Nephron (organoid): ENCODE measurements around the gene ADGRG6.

Experiments used
- H3K27ac Mint-ChIP-seq, 3 experiments: 2 replicates each; pipeline ENCODE4 v1.8.0; 2020; ENCODE audit warnings: mixed read lengths in 3 of 3, mild to moderate bottlenecking in 2 of 3, moderate library complexity in 1 of 3
- H3K27me3 Mint-ChIP-seq: 2 replicates; pipeline ENCODE4 v1.8.0; 2021; ENCODE audit warnings: low read depth, mild to moderate bottlenecking, moderate library complexity, mixed read lengths
- H3K36me3 Mint-ChIP-seq: 2 replicates; pipeline ENCODE4 v1.8.0; 2020; ENCODE audit warnings: low read depth, mixed read lengths
- H3K4me1 Mint-ChIP-seq: 2 replicates; pipeline ENCODE4 v1.8.0; 2020; ENCODE audit warnings: mixed read lengths
- H3K4me3 Mint-ChIP-seq, 3 experiments: 2 replicates each; pipeline ENCODE4 v1.8.0; 2020; ENCODE audit warnings: mild to moderate bottlenecking in 3 of 3, mixed read lengths in 3 of 3, moderate library complexity in 2 of 3
- H3K9me3 Mint-ChIP-seq: 2 replicates; pipeline ENCODE4 v1.8.0; 2020; ENCODE audit warnings: mixed read lengths
- TF ChIP-seq, protein P1 (sequence below), 3 experiments: fragments of 200-600 bp; sonication (generic); IDR thresholded peaks; one replicate each; pipeline ENCODE4 v1.5.0; 2021; ENCODE audit warnings: antibody characterized with exemption in 3 of 3; ENCODE audit not compliant: unreplicated experiment in 3 of 3

Gene ADGRG6

DNA sequence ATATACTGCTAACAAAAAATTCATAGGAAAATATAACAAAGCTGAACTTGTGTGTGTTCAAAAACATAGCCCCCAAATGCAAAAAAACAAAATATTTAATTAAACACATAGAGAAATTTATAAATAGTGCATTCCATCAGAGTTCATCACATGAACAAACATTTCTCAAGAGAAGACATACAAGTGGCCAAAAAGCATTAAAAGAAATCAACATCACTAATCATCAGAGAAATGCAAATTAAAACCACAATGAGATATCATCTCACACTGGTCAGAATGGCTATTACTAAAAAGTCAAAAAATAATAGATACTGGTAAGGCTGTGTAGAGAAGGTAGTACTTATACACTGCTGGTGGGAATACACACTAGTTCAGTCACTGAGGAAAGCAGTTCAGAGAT is 39.6 kb upstream of the ADGRG6 start:
- no peaks in the 10 kb centered on the region for H3K36me3 Mint-ChIP-seq
- H3K9me3 Mint-ChIP-seq: no peaks in the 10 kb centered on the region

GRCh38 chr6:142265476-142265875 is 36.3 kb upstream of the ADGRG6 start:
- Mint-ChIP-seq H3K27ac (no peak overlapping the region), H3K4me1 (no peaks in the 10 kb centered on the region)

More for the DNA sequence above, 39.6 kb upstream of the ADGRG6 start:
- H3K4me1 Mint-ChIP-seq: no peaks in the 10 kb centered on the region
- H3K4me3 Mint-ChIP-seq: no peak overlapping the region
- H3K27ac Mint-ChIP-seq: no peak overlapping the region
- no peaks in the 10 kb centered on the region for H3K27me3 Mint-ChIP-seq
- TF ChIP-seq, protein P1, sequence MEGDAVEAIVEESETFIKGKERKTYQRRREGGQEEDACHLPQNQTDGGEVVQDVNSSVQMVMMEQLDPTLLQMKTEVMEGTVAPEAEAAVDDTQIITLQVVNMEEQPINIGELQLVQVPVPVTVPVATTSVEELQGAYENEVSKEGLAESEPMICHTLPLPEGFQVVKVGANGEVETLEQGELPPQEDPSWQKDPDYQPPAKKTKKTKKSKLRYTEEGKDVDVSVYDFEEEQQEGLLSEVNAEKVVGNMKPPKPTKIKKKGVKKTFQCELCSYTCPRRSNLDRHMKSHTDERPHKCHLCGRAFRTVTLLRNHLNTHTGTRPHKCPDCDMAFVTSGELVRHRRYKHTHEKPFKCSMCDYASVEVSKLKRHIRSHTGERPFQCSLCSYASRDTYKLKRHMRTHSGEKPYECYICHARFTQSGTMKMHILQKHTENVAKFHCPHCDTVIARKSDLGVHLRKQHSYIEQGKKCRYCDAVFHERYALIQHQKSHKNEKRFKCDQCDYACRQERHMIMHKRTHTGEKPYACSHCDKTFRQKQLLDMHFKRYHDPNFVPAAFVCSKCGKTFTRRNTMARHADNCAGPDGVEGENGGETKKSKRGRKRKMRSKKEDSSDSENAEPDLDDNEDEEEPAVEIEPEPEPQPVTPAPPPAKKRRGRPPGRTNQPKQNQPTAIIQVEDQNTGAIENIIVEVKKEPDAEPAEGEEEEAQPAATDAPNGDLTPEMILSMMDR (IDR thresholded peaks at IDR 0.05; ENCODE audit: unreplicated experiment in 3 of 3): no peak

DNA sequence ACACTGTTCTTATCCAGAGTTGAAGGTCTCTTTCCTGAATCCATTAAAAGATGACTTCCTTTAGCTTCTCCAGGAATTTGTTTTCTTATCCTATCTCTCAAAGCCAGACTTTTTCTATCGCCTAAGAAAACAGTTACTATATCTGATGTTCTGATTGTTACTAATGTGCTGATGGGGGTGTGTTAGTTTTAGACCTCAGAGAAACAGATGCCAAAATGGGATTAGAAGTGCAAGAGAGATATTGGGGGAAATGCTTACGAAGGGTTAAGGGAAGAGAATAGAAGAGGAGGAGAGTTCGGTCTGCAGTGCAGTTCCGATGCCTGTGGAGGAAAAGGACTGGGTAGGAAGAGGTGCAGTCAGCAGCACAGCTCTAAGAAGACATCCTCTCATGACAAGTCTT is 35.7 kb upstream of the ADGRG6 start:
- Mint-ChIP-seq H3K27ac (no peak overlapping the region), H3K9me3 (no peaks in the 10 kb centered on the region), H3K4me3 (no peak overlapping the region), H3K27me3 (no peaks in the 10 kb centered on the region), H3K36me3 (no peaks in the 10 kb centered on the region), H3K4me1 (no peaks in the 10 kb centered on the region)
- TF ChIP-seq, protein P1 (IDR thresholded peaks at IDR 0.05; ENCODE audit: unreplicated experiment in 3 of 3): no peak

More at GRCh38 chr6:142265476-142265875, 36.3 kb upstream of the ADGRG6 start:
- TF ChIP-seq, protein P1 (IDR thresholded peaks at IDR 0.05; ENCODE audit: unreplicated experiment in 3 of 3): no peak
- H3K27me3 Mint-ChIP-seq: no peaks in the 10 kb centered on the region
- no peaks in the 10 kb centered on the region for H3K9me3 Mint-ChIP-seq
- no peak overlapping the region for H3K4me3 Mint-ChIP-seq
- H3K36me3 Mint-ChIP-seq: no peaks in the 10 kb centered on the region

DNA sequence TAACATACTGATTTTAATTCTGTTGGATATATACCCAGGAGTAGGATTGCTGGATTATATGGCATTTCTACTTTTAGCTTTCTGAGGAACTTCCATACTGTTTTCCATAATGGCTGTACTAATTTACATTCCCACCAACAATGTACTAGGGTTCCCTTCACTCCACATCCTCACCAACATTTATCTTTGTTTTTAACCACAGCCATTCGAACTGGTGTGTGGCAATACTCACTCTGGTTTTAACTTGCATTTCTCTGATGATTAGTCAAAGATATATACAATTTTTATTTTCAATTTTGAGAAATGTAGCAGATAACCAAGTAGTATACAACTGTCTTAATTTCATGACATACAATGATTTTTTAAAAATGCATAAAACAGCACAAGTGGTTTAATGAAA is 30.3 kb upstream of the ADGRG6 start:
- Mint-ChIP-seq H3K4me1 (no peaks in the 10 kb centered on the region), H3K36me3 (no peaks in the 10 kb centered on the region), H3K27ac (no peak overlapping the region), H3K9me3 (no peaks in the 10 kb centered on the region), H3K4me3 (no peak overlapping the region), H3K27me3 (no peaks in the 10 kb centered on the region)
- TF ChIP-seq, protein P1 (IDR thresholded peaks at IDR 0.05; ENCODE audit: unreplicated experiment in 3 of 3): no peak

- Mint-ChIP-seq H3K4me1 (no peaks in the 10 kb centered on the region), H3K27me3 (no peaks in the 10 kb centered on the region), H3K4me3 (no peak overlapping the region), H3K9me3 (no peaks in the 10 kb centered on the region), H3K36me3 (no peaks in the 10 kb centered on the region), H3K27ac (no peak overlapping the region)
- TF ChIP-seq, protein P1 (IDR thresholded peaks at IDR 0.05; ENCODE audit: unreplicated experiment in 3 of 3): no peak
Measured at GRCh38 chr6:142274656-142275055, 27.2 kb upstream of the ADGRG6 start.

DNA sequence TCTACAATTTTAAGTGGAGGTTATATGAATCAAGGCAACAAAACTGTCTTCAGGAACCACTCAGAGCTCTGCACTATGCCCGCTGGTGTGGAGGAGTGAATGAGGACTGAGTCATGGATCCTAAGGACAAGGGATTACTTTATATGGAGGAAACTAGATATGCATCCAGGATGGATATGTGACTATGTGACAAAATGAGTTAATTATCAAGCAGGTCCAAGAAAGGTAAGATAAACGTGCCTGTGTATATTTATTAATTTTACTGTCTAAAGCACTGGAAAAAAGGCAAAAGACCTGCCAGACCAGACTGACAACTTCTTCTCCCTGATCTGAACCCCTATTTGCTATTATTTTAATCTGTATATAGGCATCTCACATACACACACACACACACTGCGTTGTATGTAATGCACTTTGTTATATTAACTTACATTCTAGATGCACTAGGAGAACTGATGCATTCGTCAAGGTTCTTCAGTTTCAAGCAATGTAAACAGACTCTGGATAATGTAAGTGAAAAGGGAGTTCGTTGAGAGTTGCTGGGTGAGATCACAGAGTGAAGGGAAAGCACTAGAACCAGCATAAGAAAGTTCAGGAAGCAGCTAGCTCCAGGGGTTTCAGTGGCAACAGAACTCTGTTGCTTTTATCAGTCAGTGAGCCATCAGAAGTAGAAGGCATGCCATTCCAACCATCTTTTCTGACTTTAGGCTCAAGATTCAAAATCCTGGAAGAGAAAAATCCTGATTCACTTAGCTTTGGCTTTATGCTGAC is 26.4 kb upstream of the ADGRG6 start:
- Mint-ChIP-seq H3K9me3 (no peaks in the 10 kb centered on the region), H3K27ac (peak overlapping the region in 1 of 3 experiments; percentile 31), H3K4me3 (no peak overlapping the region), H3K27me3 (no peaks in the 10 kb centered on the region), H3K36me3 (no peaks in the 10 kb centered on the region), H3K4me1 (no peaks in the 10 kb centered on the region)
- TF ChIP-seq, protein P1 (IDR thresholded peaks at IDR 0.05; ENCODE audit: unreplicated experiment in 3 of 3): no peak
